Prostate gland (tissue), 2 donors: ENCODE results near the gene GAP43. TPM values are rescaled to one million over a fixed set of nuclear protein-coding genes. Genes with fewer than 3 reads are reported as not detected.

Source experiments
- DNase-seq: peaks from one replicate; pipeline ENCODE4 v3.0.0-alpha.2; 2019; ENCODE audit warnings: low spot score
- H3K27ac ChIP-seq, 2 donors: fragments of 200-600 bp; sonication (generic); 2 replicates each; pipeline ENCODE4 v1.5.1; 2017 to 2019
- H3K27me3 ChIP-seq: fragments of 200-600 bp; sonication (generic); replicated peaks from 2 replicates; pipeline ENCODE4 v1.5.1; 2019; ENCODE audit not compliant: insufficient read depth
- H3K36me3 ChIP-seq, 2 donors: fragments of 200-600 bp; sonication (generic); 1 replicate in 1 of 2; 2 replicates in 1 of 2; pipeline versions ENCODE4 v1.5.1 to v1.8.1; 2017 to 2019
- H3K4me1 ChIP-seq: fragments of 200-600 bp; sonication (generic); replicated peaks from 2 replicates; pipeline ENCODE4 v1.5.1; 2019
- H3K4me3 ChIP-seq, 2 donors: fragments of 200-600 bp; sonication (generic); 2 replicates each; pipeline ENCODE4 v1.5.1; 2017 to 2019
- H3K9me3 ChIP-seq: fragments of 200-600 bp; sonication (generic); 2 replicates; pipeline ENCODE4 v1.5.1; 2017
- POLR2A ChIP-seq: fragments of 450-650 bp; IDR thresholded peaks from one replicate; pipeline ENCODE4 v1.6.1; 2016; ENCODE audit warnings: antibody characterized with exemption, mild to moderate bottlenecking
- POLR2AphosphoS5 ChIP-seq: sonication (generic); formaldehyde crosslinking; IDR thresholded peaks from one replicate; pipeline ENCODE4 v1.6.1; 2017; ENCODE audit warnings: antibody characterized with exemption
- WGBS: methylation state at CpG from one replicate; pipeline ENCODE4 v1.1.5; 2018; 5-methylcytosine and 5-hydroxymethylcytosine counted together
- intact Hi-C: fragments of 100-400 bp; cut with DNase I; formaldehyde crosslinking; loops from one replicate; pipeline ENCODE4 v1.14.2; 2022
- total RNA-seq, 2 donors: library from RNA; depleted of rRNA; stranded (reverse); fragments of >200 nt; gene quantifications; one replicate each; pipeline ENCODE4 v1.1.0, GENCODE V29; 2016
- TF ChIP-seq, protein P1 (sequence below), 4 experiments: fragments of 200-600 bp in 2 of 4; fragments of 450-650 bp in 2 of 4; sonication (generic) in 2 of 4; IDR thresholded peaks; 1 replicate in 3 of 4; 2 replicates in 1 of 4; pipeline ENCODE4 v1.5.1; 2016 to 2019; ENCODE audit warnings: antibody characterized with exemption in 4 of 4, mild to moderate bottlenecking in 2 of 4, moderate library complexity in 2 of 4

GAP43 gene
- total RNA-seq, 2 donors from 2014 or later = 0.74 TPM; not detected in 1

DNA sequence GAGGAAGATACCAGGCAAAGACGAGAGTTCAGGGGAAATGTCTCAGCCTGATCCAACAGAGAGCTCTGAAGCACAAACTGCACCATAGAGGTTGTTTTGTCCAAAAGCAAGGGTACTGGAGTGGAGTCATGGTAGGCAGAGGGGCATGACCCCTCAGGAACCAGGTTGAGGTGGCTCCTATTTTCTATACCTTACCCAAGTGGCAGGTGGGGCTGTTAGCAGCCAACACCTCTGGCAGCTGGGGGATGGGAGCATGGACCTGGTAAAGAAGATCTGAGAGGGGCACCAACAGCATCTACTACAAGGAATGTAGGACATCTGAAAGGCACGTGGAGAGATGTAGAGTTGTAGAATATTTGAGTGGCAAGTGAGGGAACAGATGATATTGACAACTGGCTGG lies 85.2 kb downstream of the GAP43 start:
- Histone ChIP-seq H3K27ac (no peak overlapping the region), H3K4me1 (no peaks in the 10 kb centered on the region), H3K4me3 (no peak overlapping the region), H3K9me3 (no peaks in the 10 kb centered on the region), H3K36me3 (no peaks in the 10 kb centered on the region), H3K27me3 (no peaks in the 10 kb centered on the region)
- WGBS = 77% methylated on average over 2 of the region's 2 CpGs
- intact Hi-C loops = no loop called here
- TF ChIP-seq POLR2AphosphoS5 = no peak
- DNase-seq = no peak

DNA sequence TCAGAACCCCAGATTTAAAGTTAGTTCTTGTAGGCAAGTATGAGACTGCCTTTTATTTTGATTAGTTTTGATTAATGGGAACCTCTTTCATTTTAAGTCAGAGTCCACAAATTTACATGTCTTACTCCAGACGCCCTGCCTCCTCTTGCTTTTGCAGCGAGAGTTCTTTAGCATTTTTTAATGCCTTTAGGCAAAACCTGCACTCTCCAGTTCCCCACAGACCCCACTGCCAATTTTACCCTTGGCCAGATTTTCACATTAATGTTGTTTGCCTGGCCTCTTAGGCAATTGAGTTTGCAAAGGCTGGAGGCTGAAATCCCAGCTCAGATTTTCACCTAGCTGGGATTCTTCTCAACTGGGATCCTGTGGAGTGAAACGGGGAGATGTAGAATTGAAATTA lies 85.8 kb downstream of the GAP43 start:
- no peaks in the 10 kb centered on the region for H3K9me3 ChIP-seq
- H3K27me3 ChIP-seq = no peaks in the 10 kb centered on the region
- H3K27ac ChIP-seq = no peak overlapping the region
- no peaks in the 10 kb centered on the region for H3K36me3 ChIP-seq
- 47% methylated on average over 3 of the region's 3 CpGs for WGBS
- DNase-seq = no peak
- no peaks in the 10 kb centered on the region for H3K4me1 ChIP-seq
- no peak overlapping the region for H3K4me3 ChIP-seq
- TF ChIP-seq POLR2A (no peak), POLR2AphosphoS5 (no peak)
- TF ChIP-seq, protein P1, sequence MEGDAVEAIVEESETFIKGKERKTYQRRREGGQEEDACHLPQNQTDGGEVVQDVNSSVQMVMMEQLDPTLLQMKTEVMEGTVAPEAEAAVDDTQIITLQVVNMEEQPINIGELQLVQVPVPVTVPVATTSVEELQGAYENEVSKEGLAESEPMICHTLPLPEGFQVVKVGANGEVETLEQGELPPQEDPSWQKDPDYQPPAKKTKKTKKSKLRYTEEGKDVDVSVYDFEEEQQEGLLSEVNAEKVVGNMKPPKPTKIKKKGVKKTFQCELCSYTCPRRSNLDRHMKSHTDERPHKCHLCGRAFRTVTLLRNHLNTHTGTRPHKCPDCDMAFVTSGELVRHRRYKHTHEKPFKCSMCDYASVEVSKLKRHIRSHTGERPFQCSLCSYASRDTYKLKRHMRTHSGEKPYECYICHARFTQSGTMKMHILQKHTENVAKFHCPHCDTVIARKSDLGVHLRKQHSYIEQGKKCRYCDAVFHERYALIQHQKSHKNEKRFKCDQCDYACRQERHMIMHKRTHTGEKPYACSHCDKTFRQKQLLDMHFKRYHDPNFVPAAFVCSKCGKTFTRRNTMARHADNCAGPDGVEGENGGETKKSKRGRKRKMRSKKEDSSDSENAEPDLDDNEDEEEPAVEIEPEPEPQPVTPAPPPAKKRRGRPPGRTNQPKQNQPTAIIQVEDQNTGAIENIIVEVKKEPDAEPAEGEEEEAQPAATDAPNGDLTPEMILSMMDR (IDR thresholded peaks at IDR 0.05) = no peak
- intact Hi-C loops = no loop called here

DNA sequence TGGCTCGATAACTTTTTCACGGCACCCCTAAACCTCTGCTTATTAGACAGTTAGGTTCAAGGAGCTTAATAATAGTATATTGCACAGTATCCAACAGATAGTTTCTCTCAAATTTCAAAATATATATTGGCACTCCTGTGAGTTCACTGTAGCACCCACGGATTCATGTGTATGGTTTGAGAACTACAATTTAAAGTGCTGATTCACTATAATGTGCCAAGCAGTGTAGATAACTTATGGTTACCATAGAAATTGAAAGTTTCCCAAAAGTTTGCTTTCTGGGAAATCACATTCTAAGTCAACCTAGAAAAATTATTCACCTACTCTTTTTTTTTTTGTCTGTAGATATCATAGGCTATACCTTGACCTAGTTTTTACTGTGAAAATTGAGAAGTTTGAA lies 86.6 kb downstream of the GAP43 start:
- 84% methylated on average over 3 of the region's 3 CpGs for WGBS
- TF ChIP-seq, protein P1 (IDR thresholded peaks at IDR 0.05) = no peak
- no peak for TF ChIP-seq POLR2AphosphoS5
- no peak for TF ChIP-seq POLR2A
- Histone ChIP-seq H3K4me1 (no peaks in the 10 kb centered on the region), H3K27ac (no peak overlapping the region), H3K4me3 (no peak overlapping the region), H3K36me3 (no peaks in the 10 kb centered on the region), H3K27me3 (no peaks in the 10 kb centered on the region), H3K9me3 (no peaks in the 10 kb centered on the region)
- no peak for DNase-seq
- intact Hi-C loops = no loop called here

DNA sequence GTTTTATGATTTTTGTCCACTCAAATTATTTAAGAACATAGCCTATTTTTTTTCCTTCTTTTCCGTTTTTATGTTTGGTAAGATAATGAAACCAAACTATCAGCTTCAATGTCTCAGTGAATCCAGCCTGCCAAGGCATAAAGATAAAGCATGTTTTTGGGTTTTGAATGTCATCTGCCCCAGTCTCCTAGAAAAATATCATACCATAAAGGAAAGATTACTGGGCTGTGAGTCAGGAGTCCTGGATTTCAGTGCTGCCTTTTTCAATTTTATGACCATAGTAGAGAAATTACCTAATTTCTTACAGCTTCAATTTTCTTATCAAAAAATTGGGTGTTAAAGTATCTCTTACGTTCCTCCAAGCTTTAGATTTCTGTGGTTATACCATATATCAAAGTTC lies 87.5 kb downstream of the GAP43 start:
- Histone ChIP-seq H3K4me3 (no peak overlapping the region), H3K27me3 (no peaks in the 10 kb centered on the region), H3K27ac (no peak overlapping the region), H3K4me1 (no peaks in the 10 kb centered on the region), H3K9me3 (no peaks in the 10 kb centered on the region), H3K36me3 (no peaks in the 10 kb centered on the region)
- no peak for DNase-seq
- intact Hi-C loops = no loop called here
- no peak for TF ChIP-seq POLR2A
- 53% methylated on average over 2 of the region's 2 CpGs for WGBS

DNA sequence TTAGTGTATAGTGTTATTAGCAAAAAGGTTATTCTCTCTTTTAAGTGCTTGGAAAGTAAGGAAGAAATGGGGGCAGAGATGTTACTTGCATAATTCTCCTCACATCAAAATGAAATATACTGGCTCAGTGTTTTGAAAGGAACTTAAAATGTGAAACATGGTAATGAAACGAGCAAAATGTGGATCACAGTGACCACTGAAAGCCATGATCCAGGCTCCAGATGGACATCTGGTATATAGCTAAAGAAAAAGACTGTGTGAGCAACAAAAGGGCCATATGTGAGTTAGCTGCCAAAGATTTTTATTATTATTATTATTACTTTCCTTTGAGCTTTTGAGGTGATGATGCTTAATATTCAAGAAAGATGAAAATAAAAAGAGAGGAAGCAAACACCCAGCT lies 89.6 kb downstream of the GAP43 start:
- Histone ChIP-seq H3K27me3 (no peaks in the 10 kb centered on the region), H3K9me3 (no peaks in the 10 kb centered on the region), H3K27ac (no peak overlapping the region), H3K36me3 (no peaks in the 10 kb centered on the region), H3K4me1 (no peaks in the 10 kb centered on the region), H3K4me3 (no peak overlapping the region)
- WGBS = 0% methylated on average over 1 of the region's 1 CpG
- TF ChIP-seq POLR2A = no peak
- TF ChIP-seq POLR2AphosphoS5 = no peak
- TF ChIP-seq, protein P1 (IDR thresholded peaks at IDR 0.05) = no peak
- DNase-seq = no peak
- intact Hi-C loops = no loop called here

DNA sequence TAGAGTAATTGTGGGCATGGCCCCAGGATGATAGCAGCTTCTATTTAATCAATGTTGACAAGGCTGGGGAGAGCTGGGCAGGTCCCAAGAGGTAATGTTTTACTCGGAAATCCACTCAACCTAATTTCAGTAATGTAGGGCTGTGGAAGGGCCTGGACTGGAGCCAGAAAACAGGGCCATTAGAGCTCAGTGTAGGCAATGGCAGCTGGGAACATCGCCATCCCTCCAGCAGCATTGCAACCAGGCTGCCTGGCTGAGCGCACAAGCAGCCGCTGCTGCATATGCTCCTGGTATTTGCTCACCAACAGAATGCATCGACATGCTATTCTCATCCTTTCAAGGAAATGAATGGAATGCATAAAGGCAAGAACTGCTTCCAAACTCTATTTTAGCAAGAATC lies 90.0 kb downstream of the GAP43 start:
- Histone ChIP-seq H3K9me3 (no peaks in the 10 kb centered on the region), H3K27ac (no peak overlapping the region), H3K27me3 (no peaks in the 10 kb centered on the region), H3K4me1 (no peaks in the 10 kb centered on the region), H3K36me3 (no peaks in the 10 kb centered on the region), H3K4me3 (no peak overlapping the region)
- DNase-seq = no peak
- WGBS = 68% methylated on average over 5 of the region's 5 CpGs
- intact Hi-C loops = no loop called here
- TF ChIP-seq POLR2A (no peak), POLR2AphosphoS5 (no peak)
- TF ChIP-seq, protein P1 (IDR thresholded peaks at IDR 0.05) = no peak
